GM12878 (cell line): Measurements from ENCODE around the gene TUFM. TPM values are rescaled to one million over a fixed set of nuclear protein-coding genes. Genes with fewer than 3 reads are reported as not detected.
A peak's percentile ranks its signal among the peaks of the same experiment; 100 is the strongest.

Source experiments
- ATF7 ChIP-seq: fragments of 450-650 bp; IDR thresholded peaks from 2 replicates; pipeline ENCODE4 v1.6.1; 2016; ENCODE audit warnings: low read depth, mild to moderate bottlenecking
- CHD2 ChIP-seq: IDR thresholded peaks from 2 replicates; pipeline ENCODE4 v1.6.1; 2011; ENCODE audit warnings: low read depth, low read length, improper control_type of control experiment, borderline replicate concordance
- CREM ChIP-seq: IDR thresholded peaks from 2 replicates; pipeline ENCODE4 v1.6.1; 2014; ENCODE audit warnings: antibody characterized with exemption, low read depth
- CTCF ChIP-seq, 3 experiments: IDR thresholded peaks in 2 of 3; conservative IDR thresholded peaks in 1 of 3; 2 replicates each; pipeline ENCODE4 v1.5.1; 2011; ENCODE audit warnings: low read depth in 3 of 3, low read length in 3 of 3, mild to moderate bottlenecking in 3 of 3, control low read depth in 2 of 3, moderate library complexity in 2 of 3, inconsistent platforms in 1 of 3, mixed read lengths in 1 of 3; ENCODE audit not compliant: control insufficient read depth in 2 of 3, insufficient read depth in 1 of 3; ENCODE audit errors: extremely low read depth in 1 of 3
- EP300 ChIP-seq, 2 experiments: fragments of 150-350 bp in 1 of 2; IDR thresholded peaks; 2 replicates each; pipeline ENCODE4 v1.6.1; 2011 to 2012; ENCODE audit warnings: low read depth in 2 of 2, low read length in 2 of 2, borderline replicate concordance in 1 of 2, improper control_type of control experiment in 1 of 2, inconsistent platforms in 1 of 2; ENCODE audit not compliant: control insufficient read depth in 1 of 2
- EZH2 ChIP-seq: IDR thresholded peaks from 2 replicates; pipeline ENCODE4 v1.6.1; 2012; ENCODE audit warnings: low read depth, mild to moderate bottlenecking, control low read depth, inconsistent platforms, low read length, borderline replicate concordance; ENCODE audit not compliant: control insufficient read depth
- IRF3 ChIP-seq: fragments of 450-650 bp; IDR thresholded peaks from 2 replicates; pipeline ENCODE4 v1.6.1; 2014; ENCODE audit warnings: mild to moderate bottlenecking
- MEF2B ChIP-seq: fragments of 450-650 bp; IDR thresholded peaks from 2 replicates; pipeline ENCODE4 v1.6.1; 2018; ENCODE audit warnings: mild to moderate bottlenecking, moderate library complexity; ENCODE audit not compliant: partially characterized antibody, poor library complexity, severe bottlenecking
- MLLT1 ChIP-seq: fragments of 450-650 bp; IDR thresholded peaks from 2 replicates; pipeline ENCODE4 v1.6.1; 2016; ENCODE audit warnings: mild to moderate bottlenecking
- NBN ChIP-seq: fragments of 450-650 bp; IDR thresholded peaks from 2 replicates; pipeline ENCODE4 v1.6.1; 2016
- NR2F1 ChIP-seq: fragments of 450-650 bp; conservative IDR thresholded peaks from 2 replicates; pipeline ENCODE4 v1.6.1; 2017; ENCODE audit warnings: mild to moderate bottlenecking
- POLR2AphosphoS2 ChIP-seq: IDR thresholded peaks from 2 replicates; pipeline ENCODE4 v1.6.1; 2011; ENCODE audit warnings: low read depth, mild to moderate bottlenecking, low read length, improper control_type of control experiment, moderate library complexity
- POLR2AphosphoS5 ChIP-seq: IDR thresholded peaks from 2 replicates; pipeline ENCODE4 v1.6.1; 2011; ENCODE audit warnings: mild to moderate bottlenecking, low read length, inconsistent platforms
- RAD21 ChIP-seq: IDR thresholded peaks from 2 replicates; pipeline ENCODE4 v1.6.1; 2011; ENCODE audit warnings: mild to moderate bottlenecking, low read depth, low read length, moderate library complexity; ENCODE audit not compliant: insufficient read depth
- RCOR1 ChIP-seq: conservative IDR thresholded peaks from 2 replicates; pipeline ENCODE4 v1.6.1; 2012; ENCODE audit warnings: low read depth, low read length, improper control_type of control experiment
- RFX5 ChIP-seq: IDR thresholded peaks from 2 replicates; pipeline ENCODE4 v1.6.1; 2011; ENCODE audit warnings: low read depth, low read length, improper control_type of control experiment
- SP1 ChIP-seq: IDR thresholded peaks from one replicate; pipeline ENCODE4 v1.6.1; 2011; ENCODE audit warnings: low read depth, low read length
- STAT1 ChIP-seq: fragments of 450-650 bp; conservative IDR thresholded peaks from 2 replicates; pipeline ENCODE4 v1.6.1; 2014; ENCODE audit warnings: antibody characterized with exemption, mild to moderate bottlenecking
- ZBED1 ChIP-seq: IDR thresholded peaks from 2 replicates; pipeline ENCODE4 v1.6.1; 2016; ENCODE audit warnings: borderline replicate concordance
- ZNF207 ChIP-seq: fragments of 450-650 bp; IDR thresholded peaks from 2 replicates; pipeline ENCODE4 v1.6.1; 2014; ENCODE audit warnings: antibody characterized with exemption, mild to moderate bottlenecking, borderline replicate concordance
- ZNF274 ChIP-seq: IDR thresholded peaks from one replicate; pipeline ENCODE4 v1.8.0; 2011; ENCODE audit not compliant: insufficient read length, insufficient read depth
- polyA plus RNA-seq, 11 experiments: library from polyadenylated mRNA; depleted of rRNA in 4 of 11; unstranded in 6 of 11; stranded (reverse) in 5 of 11; fragments of >200 nt; fragmentation: Nextera tagmentation in 4 of 11; fragmentation: Illumina TruSeq in 1 of 11; extraction: Ambion mirVana in 4 of 11; extraction: Trizol in 1 of 11; gene quantifications; 1 replicate in 1 of 11; 2 replicates in 10 of 11; pipeline versions ENCODE4 v1.2.1 to v1.2.3, GENCODE V29; 2011 to 2016; ENCODE audit warnings: inconsistent platforms in 2 of 11, missing spikeins in 2 of 11, low read depth in 1 of 11
- total RNA-seq, 4 experiments: library from RNA; depleted of rRNA in 3 of 4; stranded (reverse); fragments of >200 nt in 3 of 4; fragmentation: Illumina TruSeq in 1 of 4; extraction: Trizol in 1 of 4; gene quantifications; 2 replicates each; pipeline versions ENCODE4 v1.2.1 to v1.2.3, GENCODE V29; 2013 to 2021
- TF ChIP-seq, protein P1 (sequence below): IDR thresholded peaks from 2 replicates; pipeline ENCODE4 v1.6.1; 2012; ENCODE audit warnings: low read depth, low read length, improper control_type of control experiment

Gene TUFM
- total and polyA plus RNA-seq, 10 of the 15 experiments (the other 5 are each of a cell fraction or from before 2014, with no cell fraction given): 23.4 to 354 (median 182) TPM

GRCh38 chr16:28846080-28846932 lies at the start of gene TUFM (continued):
- TF ChIP-seq CTCF (IDR thresholded peaks at IDR 0.05 in 2 of 3, conservative IDR thresholded peaks at IDR 0.05 in 1 of 3; ENCODE audit: control insufficient read depth in 2 of 3, extremely low read depth in 1 of 3, insufficient read depth in 1 of 3, low read depth in 3 of 3, low read length in 3 of 3) (peak; percentile 75 to 97 (median 79); a peak in 5 of 6 replicates), CREM (peak; percentile 99), STAT1 (0 out of 2 replicates have a peak, but pooled peaks have one; percentile 29), NBN (peak; percentile 98), IRF3 (no peak), CHD2 (peak; percentile 79; the same call in 1 of the 2 replicates), ATF7 (peak; percentile 95), NR2F1 (peak; percentile 54; the same call in 1 of the 2 replicates), EP300 (IDR thresholded peaks at IDR 0.05; ENCODE audit: borderline replicate concordance in 1 of 2, control insufficient read depth in 1 of 2, low read depth in 2 of 2, low read length in 2 of 2) (0 out of 4 replicates have a peak, but pooled peaks of 1 of the 2 experiments have one; percentile 26), POLR2AphosphoS5 (peak; percentile 71; the same call in 1 of the 2 replicates), RFX5 (no peak; the same call in 1 of the 2 replicates), ZNF274 (no peak), POLR2AphosphoS2 (peak; percentile 82; the same call in 1 of the 2 replicates), RCOR1 (peak; percentile 60; the same call in 1 of the 2 replicates), ZBED1 (peak; percentile 78; the same call in 1 of the 2 replicates), MLLT1 (no peak; the same call in 1 of the 2 replicates), ZNF207 (peak; percentile 64; the same call in 1 of the 2 replicates), SP1 (peak; percentile 76), RAD21 (0 out of 2 replicates have a peak, but pooled peaks have one; percentile 30), MEF2B (no peak), EZH2 (no peak)
- TF ChIP-seq, protein P1, sequence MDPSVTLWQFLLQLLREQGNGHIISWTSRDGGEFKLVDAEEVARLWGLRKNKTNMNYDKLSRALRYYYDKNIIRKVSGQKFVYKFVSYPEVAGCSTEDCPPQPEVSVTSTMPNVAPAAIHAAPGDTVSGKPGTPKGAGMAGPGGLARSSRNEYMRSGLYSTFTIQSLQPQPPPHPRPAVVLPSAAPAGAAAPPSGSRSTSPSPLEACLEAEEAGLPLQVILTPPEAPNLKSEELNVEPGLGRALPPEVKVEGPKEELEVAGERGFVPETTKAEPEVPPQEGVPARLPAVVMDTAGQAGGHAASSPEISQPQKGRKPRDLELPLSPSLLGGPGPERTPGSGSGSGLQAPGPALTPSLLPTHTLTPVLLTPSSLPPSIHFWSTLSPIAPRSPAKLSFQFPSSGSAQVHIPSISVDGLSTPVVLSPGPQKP: peak; percentile 98
